Heart left ventricle (tissue), 16 donors: ENCODE measurements around the gene PRPF18. TPM values are rescaled to one million over a fixed set of nuclear protein-coding genes. Genes with fewer than 3 reads are reported as not detected.

Experiments
- ATAC-seq, 4 donors: fragments of 200-7000 bp; cut with Tn5 transposase; one replicate each; pipeline ENCODE4 v1.9.1; 2020 to 2022; ENCODE audit warnings: moderate library complexity in 4 of 4, mild to moderate bottlenecking in 3 of 4, moderate number of reproducible peaks in 1 of 4
- DNase-seq, 5 donors: peaks; one replicate each; pipeline ENCODE4 v3.0.0-alpha.2; 2020
- H3K27ac ChIP-seq, 12 donors: fragments of 200-600 bp; sonication (generic) in 4 of 12; one replicate each; pipeline versions ENCODE4 v1.5.0 to v1.8.0; 2016 to 2022; ENCODE audit warnings: mild to moderate bottlenecking in 2 of 12
- H3K27me3 ChIP-seq, 9 donors: fragments of 200-600 bp; sonication (generic) in 2 of 9; one replicate each; pipeline versions ENCODE4 v1.5.1 to v1.8.0; 2016 to 2022; ENCODE audit warnings: mild to moderate bottlenecking in 3 of 9
- H3K36me3 ChIP-seq, 9 donors: fragments of 200-600 bp; sonication (generic) in 2 of 9; one replicate each; pipeline versions ENCODE4 v1.5.0 to v1.8.0; 2018 to 2022; ENCODE audit warnings: mild to moderate bottlenecking in 2 of 9
- H3K4me1 ChIP-seq, 12 donors: fragments of 200-600 bp; sonication (generic) in 4 of 12; one replicate each; pipeline versions ENCODE4 v1.5.0 to v1.8.0; 2016 to 2022; ENCODE audit warnings: mild to moderate bottlenecking in 3 of 12
- H3K4me3 ChIP-seq, 12 donors: fragments of 200-600 bp; sonication (generic) in 4 of 12; one replicate each; pipeline versions ENCODE4 v1.5.0 to v1.8.0; 2017 to 2022; ENCODE audit warnings: mild to moderate bottlenecking in 9 of 12, moderate library complexity in 4 of 12
- H3K9me3 ChIP-seq, 12 donors: fragments of 200-600 bp; sonication (generic) in 4 of 12; one replicate each; pipeline versions ENCODE4 v1.5.0 to v1.8.0; 2016 to 2022; ENCODE audit warnings: mild to moderate bottlenecking in 1 of 12
- CTCF ChIP-seq, 12 donors: fragments of 200-600 bp; sonication (generic) in 4 of 12; IDR thresholded peaks; one replicate each; pipeline versions ENCODE4 v1.5.0 to v1.8.0; 2018 to 2022; ENCODE audit warnings: antibody characterized with exemption in 12 of 12, mild to moderate bottlenecking in 5 of 12
- POLR2A ChIP-seq, 2 donors: fragments of 450-650 bp; IDR thresholded peaks; one replicate each; pipeline ENCODE4 v1.6.1; 2017; ENCODE audit warnings: antibody characterized with exemption in 2 of 2, mild to moderate bottlenecking in 2 of 2, moderate library complexity in 2 of 2
- WGBS, 4 donors: extraction: QIAGEN DNeasy Blood & Tissue Kit in 2 of 4; methylation state at CpG; one replicate each; pipeline versions ENCODE4 v1.1.5 to v1.1.7; 2013 to 2018; 5-methylcytosine and 5-hydroxymethylcytosine counted together
- intact Hi-C, 10 donors: fragments of 100-400 bp; cut with DNase I; formaldehyde crosslinking; loops; one replicate each; pipeline versions ENCODE4 v1.11.1 to v1.14.2; 2022
- polyA plus RNA-seq, 2 donors: library from polyadenylated mRNA; stranded (reverse); fragments of 200-250 nt; gene quantifications; one replicate each; pipeline ENCODE4 v1.2.3, GENCODE V29; 2013
- total RNA-seq, 9 donors: library from RNA; depleted of rRNA in 2 of 9; stranded (reverse); fragments of >200 nt in 2 of 9; fragmentation: NEBNext Ultra II Directional in 3 of 9; extraction: Animal tissue kit (Norgen Biotek cat#: 25700) in 3 of 9; gene quantifications; one replicate each; pipeline versions ENCODE4 v1.1.0 to v1.2.4, GENCODE V29; 2016 to 2023
- donor health status: ischemic (EF 13 %, LVEDD 7.1; RV severe dilation, severe dysfunction).
- donor health status: healthy with polysubstance abuse.
- donor health status: DM: no; HTN: yes; CAD: no.
- donor health status: DM: no; HTN: no; CAD: no.
- donor health status: ischemic (EF 25% LVEDD 6.9; RV normal size, moderate dysfunction).
- donor health status: ischemic (EF 25% LVEDD 5.7; RV mildly dilated, moderate dysfunction).
- donor health status: healthy.
- donor health status: DM: yes; HTN: yes; CAD: no.
- donor health status: ischemic (EF 35%, LVEDD 5.7; RV mildly dilated, moderate dysfunction).
- donor health status: nonischemic (EF 11% LVEDD 7.7; RV severe dilation, severe dysfunction).
- donor health status: DM: yes; HTN: yes; CAD: no.
- donor health status: PGD.
- donor health status: ischemic (EF 29% LVEDD 5.4; RV normal size, mild dysfunction).
- donor health status: nonischemic (EF 23%, LVEDD 6.1; RV moderate dilation, normal function).

Gene PRPF18
- total and polyA plus RNA-seq, 11 donors: 8.9 to 19.1 (median 14.7) TPM

- Histone ChIP-seq H3K4me1 (peaks cover 0 to 36% (median 8%) of the 10 kb centered on the region in 12 donors), H3K9me3 (no peaks in the 10 kb centered on the region), H3K27me3 (no peaks in the 10 kb centered on the region), H3K4me3 (peak overlapping the region in 4 of 12 donors; percentile 2 to 14 (median 9)), H3K36me3 (peaks cover 0 to 27% (median 22%) of the 10 kb centered on the region in 9 donors), H3K27ac (peak overlapping the region; percentile 74 to 95 (median 84))
- WGBS, 4 donors: 47 to 78% (median 72%) methylated on average over 7 of the region's 7 CpGs
- ATAC-seq (peak; percentile 83 to 92 (median 91)), DNase-seq (peak; percentile 75 to 86 (median 83))
- intact Hi-C loops: no loop called here
- no peak for TF ChIP-seq CTCF (IDR thresholded peaks at IDR 0.05)
- TF ChIP-seq POLR2A (IDR thresholded peaks at IDR 0.05): no peak
Observed at GRCh38 chr10:13633689-13634088, 46.9 kb downstream of the PRPF18 start.

GRCh38 chr10:13634207-13634606, 47.4 kb downstream of the PRPF18 start:
- Histone ChIP-seq H3K4me1 (peaks cover 0 to 36% (median 8%) of the 10 kb centered on the region in 12 donors), H3K27ac (peak overlapping the region; percentile 69 to 95 (median 80)), H3K9me3 (no peaks in the 10 kb centered on the region), H3K36me3 (peaks cover 0 to 31% (median 27%) of the 10 kb centered on the region in 9 donors), H3K4me3 (no peak overlapping the region), H3K27me3 (no peaks in the 10 kb centered on the region)
- no peak for TF ChIP-seq POLR2A (IDR thresholded peaks at IDR 0.05)
- no peak for TF ChIP-seq CTCF (IDR thresholded peaks at IDR 0.05)
- intact Hi-C loops: no loop called here
- ATAC-seq (peak; percentile 48 to 72 (median 64)), DNase-seq (no peak)
- 54 to 83% (median 67%) methylated on average over 6 of the region's 6 CpGs for WGBS, 4 donors

- H3K27me3 ChIP-seq: no peaks in the 10 kb centered on the region
- ATAC-seq: no peak
- no peak for TF ChIP-seq POLR2A (IDR thresholded peaks at IDR 0.05)
- no peak for TF ChIP-seq CTCF (IDR thresholded peaks at IDR 0.05)
- peaks cover 0 to 27% (median 17%) of the 10 kb centered on the region in 9 donors for H3K36me3 ChIP-seq
- no peak overlapping the region for H3K4me3 ChIP-seq
- H3K4me1 ChIP-seq: peaks cover 0 to 32% (median 8%) of the 10 kb centered on the region in 12 donors
- intact Hi-C loops: no loop called here
- peaks cover 0 to 3% (median 0%) of the 10 kb centered on the region in 12 donors for H3K9me3 ChIP-seq
- WGBS, 4 donors: 95 to 97% (median 96%) methylated on average over 4 of the region's 4 CpGs
- peak overlapping the region in 1 of 12 donors; percentile 19 for H3K27ac ChIP-seq
- DNase-seq: no peak
Observed at GRCh38 chr10:13636776-13637175, 50.0 kb downstream of the PRPF18 start.

- Histone ChIP-seq H3K27me3 (no peaks in the 10 kb centered on the region), H3K27ac (peak overlapping the region in 1 of 12 donors; percentile 19), H3K36me3 (peaks cover 0 to 32% (median 19%) of the 10 kb centered on the region in 9 donors), H3K9me3 (peaks cover 0 to 9% (median 5%) of the 10 kb centered on the region in 12 donors), H3K4me1 (peaks cover 0 to 31% (median 7%) of the 10 kb centered on the region in 12 donors), H3K4me3 (no peak overlapping the region)
- intact Hi-C loops: no loop called here
- ATAC-seq: no peak
- WGBS, 4 donors: 74 to 89% (median 84%) methylated on average over 1 of the region's 1 CpG
- DNase-seq: no peak
- TF ChIP-seq POLR2A (IDR thresholded peaks at IDR 0.05) (no peak), CTCF (IDR thresholded peaks at IDR 0.05) (no peak)
Observed at GRCh38 chr10:13637303-13637856, 50.6 kb downstream of the PRPF18 start.
